Measurements from ENCODE around the gene SHISA2. TPM values are rescaled to one million over a fixed set of nuclear protein-coding genes. Genes with fewer than 3 reads are reported as not detected.

The SHISA2 gene
- total RNA-seq, 1 donor from 2014 or later: not detected

- Histone ChIP-seq H3K9me3 (no peaks in the 10 kb centered on the region), H3K4me3 (no peak overlapping the region), H3K36me3 (no peaks in the 10 kb centered on the region), H3K27me3 (peaks cover 9% of the 10 kb centered on the region), H3K4me1 (peaks cover 23% of the 10 kb centered on the region), H3K27ac (no peak overlapping the region)
- intact Hi-C loops (cut with DNase I): no loop called here
- no peak for TF ChIP-seq POLR2A (IDR thresholded peaks at IDR 0.05)
- TF ChIP-seq CTCF (IDR thresholded peaks at IDR 0.05): no peak
- no peak for TF ChIP-seq POLR2AphosphoS5 (IDR thresholded peaks at IDR 0.05; ENCODE audit: insufficient read depth in 1 of 2, low read depth in 1 of 2)
- no peak for DNase-seq (ENCODE audit: extremely low spot score in 2 of 2)
Observed at GRCh38 chr13:26054896-26055295, 3.1 kb upstream of the SHISA2 start.

- DNase-seq (ENCODE audit: extremely low spot score in 2 of 2): no peak
- Histone ChIP-seq H3K27me3 (peaks cover 9% of the 10 kb centered on the region), H3K27ac (no peak overlapping the region), H3K4me1 (peaks cover 31% of the 10 kb centered on the region), H3K36me3 (no peaks in the 10 kb centered on the region), H3K9me3 (no peaks in the 10 kb centered on the region), H3K4me3 (no peak overlapping the region)
- no peak for TF ChIP-seq POLR2A (IDR thresholded peaks at IDR 0.05)
- no peak for TF ChIP-seq CTCF (IDR thresholded peaks at IDR 0.05)
- no peak for TF ChIP-seq POLR2AphosphoS5 (IDR thresholded peaks at IDR 0.05; ENCODE audit: insufficient read depth in 1 of 2, low read depth in 1 of 2)
- intact Hi-C loops (cut with DNase I): no loop called here
Observed at GRCh38 chr13:26053418-26053980, 1.7 kb upstream of the SHISA2 start.

GRCh38 chr13:26052337-26052736, 521 bp upstream of the SHISA2 start:
- Histone ChIP-seq H3K27me3 (peaks cover 9% of the 10 kb centered on the region), H3K4me1 (peaks cover 31% of the 10 kb centered on the region), H3K27ac (no peak overlapping the region), H3K36me3 (no peaks in the 10 kb centered on the region), H3K9me3 (no peaks in the 10 kb centered on the region), H3K4me3 (peak overlapping the region; percentile 19 to 44)
- TF ChIP-seq CTCF (IDR thresholded peaks at IDR 0.05) (no peak), POLR2A (IDR thresholded peaks at IDR 0.05) (no peak), POLR2AphosphoS5 (IDR thresholded peaks at IDR 0.05; ENCODE audit: insufficient read depth in 1 of 2, low read depth in 1 of 2) (no peak)
- peak in 1 of 2 donors; percentile 55 for DNase-seq (ENCODE audit: extremely low spot score in 2 of 2)
- intact Hi-C loops (cut with DNase I): no loop called here

GRCh38 chr13:26051231-26051656, 572 bp downstream of the SHISA2 start:
- intact Hi-C loops (cut with DNase I): no loop called here
- H3K4me3 ChIP-seq: peak overlapping the region; percentile 19 to 44
- peaks cover 31% of the 10 kb centered on the region for H3K4me1 ChIP-seq
- peak in 1 of 2 donors; percentile 16 for DNase-seq (ENCODE audit: extremely low spot score in 2 of 2)
- TF ChIP-seq POLR2A (IDR thresholded peaks at IDR 0.05): no peak
- no peak for TF ChIP-seq POLR2AphosphoS5 (IDR thresholded peaks at IDR 0.05; ENCODE audit: insufficient read depth in 1 of 2, low read depth in 1 of 2)
- TF ChIP-seq CTCF (IDR thresholded peaks at IDR 0.05): no peak
- no peaks in the 10 kb centered on the region for H3K9me3 ChIP-seq
- H3K27ac ChIP-seq: no peak overlapping the region
- peaks cover 9% of the 10 kb centered on the region for H3K27me3 ChIP-seq
- H3K36me3 ChIP-seq: no peaks in the 10 kb centered on the region

GRCh38 chr13:26050568-26051230, 1.1 kb downstream of the SHISA2 start:
- Histone ChIP-seq H3K27me3 (peaks cover 9% of the 10 kb centered on the region), H3K27ac (no peak overlapping the region), H3K4me1 (peaks cover 31% of the 10 kb centered on the region), H3K36me3 (no peaks in the 10 kb centered on the region), H3K9me3 (no peaks in the 10 kb centered on the region), H3K4me3 (peak overlapping the region; percentile 19 to 44)
- peak in 1 of 2 donors; percentile 49 for DNase-seq (ENCODE audit: extremely low spot score in 2 of 2)
- TF ChIP-seq POLR2A (IDR thresholded peaks at IDR 0.05): no peak
- no peak for TF ChIP-seq POLR2AphosphoS5 (IDR thresholded peaks at IDR 0.05; ENCODE audit: insufficient read depth in 1 of 2, low read depth in 1 of 2)
- no peak for TF ChIP-seq CTCF (IDR thresholded peaks at IDR 0.05)
- intact Hi-C loops (cut with DNase I): no loop called here

Measured in vagina (tissue), 2 donors.